Suprapubic skin (tissue), 4 donors: ENCODE data around the gene CLIC3.
A peak's percentile ranks its signal among the peaks of the same experiment; 100 is the strongest.

Experiments
- CTCF ChIP-seq, 2 donors: fragments of 200-600 bp in 1 of 2; fragments of 450-650 bp in 1 of 2; sonication (generic) in 1 of 2; IDR thresholded peaks; one replicate each; pipeline ENCODE4 v1.5.1; 2016 to 2019; ENCODE audit warnings: antibody characterized with exemption in 2 of 2, mild to moderate bottlenecking in 1 of 2, moderate library complexity in 1 of 2
- POLR2A ChIP-seq, 2 donors: fragments of 450-650 bp; IDR thresholded peaks; one replicate each; pipeline ENCODE4 v1.6.1; 2017; ENCODE audit warnings: antibody characterized with exemption in 2 of 2, mild to moderate bottlenecking in 2 of 2, moderate library complexity in 2 of 2
- POLR2AphosphoS5 ChIP-seq, 3 donors: sonication (generic); formaldehyde crosslinking; IDR thresholded peaks; one replicate each; pipeline ENCODE4 v1.6.1; 2017; ENCODE audit warnings: antibody characterized with exemption in 3 of 3

GRCh38 chr9:137029058-137029936 is 32.9 kb upstream of the CLIC3 start:
- TF ChIP-seq CTCF (IDR thresholded peaks at IDR 0.05) (peak; percentile 70 to 89), POLR2A (IDR thresholded peaks at IDR 0.05) (no peak), POLR2AphosphoS5 (IDR thresholded peaks at IDR 0.05) (no peak)
